ENCODE results near the gene GNRHR.

The GNRHR gene

DNA sequence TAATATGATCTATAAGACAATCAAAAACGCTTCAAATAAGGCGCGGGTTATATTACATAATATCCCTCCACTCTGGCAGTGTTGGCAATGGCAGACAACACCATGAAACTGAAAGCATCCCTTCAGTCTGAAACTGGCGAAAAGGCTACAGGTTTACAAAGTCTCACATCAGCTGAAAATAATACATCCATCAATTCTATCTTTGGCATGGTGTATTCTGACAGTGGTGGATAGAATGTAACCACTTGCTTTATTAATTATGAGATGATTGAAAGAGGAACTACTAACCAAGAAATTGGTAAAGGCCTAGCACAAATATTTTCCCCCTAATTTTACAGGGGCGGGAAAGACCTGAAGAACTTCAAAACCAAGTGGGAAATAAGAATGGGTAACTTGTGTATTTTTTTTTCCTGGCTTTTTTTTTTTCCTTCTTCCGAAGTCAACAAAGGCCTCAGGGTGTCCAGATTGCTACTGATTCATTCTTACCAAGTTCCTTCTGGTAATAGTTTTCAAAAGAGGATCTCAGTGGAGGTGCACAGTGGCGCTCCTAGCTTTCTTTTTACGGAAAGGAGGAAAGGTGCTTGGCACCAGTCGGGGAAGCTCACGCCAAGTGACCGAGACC is 54.0 kb downstream of the GNRHR start:
- DNase-seq (ENCODE audit: low read depth): peak; percentile 36

DNA sequence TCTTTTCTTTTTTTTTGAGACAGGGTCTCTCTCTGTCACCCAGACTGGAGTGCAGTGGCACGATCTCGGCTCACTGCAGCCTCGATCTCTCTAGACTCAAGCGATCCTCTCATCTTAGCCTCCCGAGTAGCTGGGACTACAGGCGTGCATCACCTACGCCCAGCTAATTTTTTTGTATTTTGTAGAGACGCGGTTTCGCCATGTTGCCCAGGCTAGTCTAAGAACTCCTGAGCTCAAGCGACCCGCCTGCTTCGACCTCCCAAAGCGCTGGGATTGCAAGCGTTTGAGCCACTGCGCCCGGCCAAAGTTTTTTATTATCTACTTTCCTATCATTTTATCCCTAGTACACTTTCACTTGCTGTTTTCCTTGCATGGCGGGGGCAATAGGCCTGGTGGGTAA is 54.6 kb downstream of the GNRHR start:
- no peak for DNase-seq (ENCODE audit: low read depth)

DNA sequence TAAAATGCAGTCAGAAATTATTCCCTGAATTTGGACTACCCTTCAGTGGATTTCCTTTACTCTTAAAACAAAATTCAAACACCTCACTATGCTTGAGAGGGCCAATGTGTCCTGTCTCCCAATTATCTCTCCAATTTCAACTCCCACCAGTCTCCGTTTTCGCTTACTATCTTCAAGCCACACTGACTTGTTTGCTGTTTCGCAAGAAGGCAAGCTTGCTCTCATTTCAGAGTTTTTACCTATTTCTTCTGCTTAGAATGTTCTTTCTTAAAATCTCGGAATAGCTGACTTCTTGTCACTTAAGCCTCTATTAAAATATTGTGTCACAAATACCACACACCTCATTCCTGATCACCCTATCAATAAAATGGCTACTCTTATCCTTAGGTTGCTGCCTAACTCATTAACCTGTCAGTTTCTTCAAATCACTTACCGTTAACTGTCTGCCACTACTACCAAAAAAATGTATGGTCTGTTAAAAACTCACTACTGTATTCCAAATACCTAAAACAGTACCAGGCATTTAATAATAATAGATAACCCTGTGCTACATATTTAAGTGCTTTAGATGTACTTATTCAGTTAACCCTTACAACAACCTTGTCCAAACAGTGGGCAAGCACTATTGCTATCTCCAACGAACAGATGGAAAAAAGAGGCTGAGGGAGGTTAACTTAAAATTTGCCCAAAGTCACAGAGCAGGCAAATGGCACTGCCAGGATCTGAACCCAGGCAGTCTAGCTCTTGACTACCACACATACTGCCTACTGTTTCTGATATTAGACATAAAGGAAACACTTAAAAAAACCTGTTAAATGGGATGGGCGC is 56.1 kb downstream of the GNRHR start:
- DNase-seq (ENCODE audit: low read depth): peak; percentile 27

DNA sequence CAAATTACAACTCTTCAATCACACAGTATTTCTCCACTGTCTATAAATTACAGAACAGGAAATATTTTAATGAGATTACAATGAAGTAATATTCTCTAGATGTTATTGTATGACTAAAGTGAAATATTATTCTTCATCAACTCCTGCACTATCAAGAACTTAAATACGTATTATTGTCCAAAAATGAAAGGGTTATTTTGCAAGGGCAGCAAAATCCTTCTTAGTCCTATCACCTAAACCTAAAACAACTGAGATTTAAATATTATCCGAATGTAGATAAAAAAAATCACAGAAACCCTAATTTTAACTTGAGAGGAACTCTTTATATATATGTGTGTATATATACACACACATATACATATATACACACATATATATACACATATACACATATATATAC is 58.1 kb downstream of the GNRHR start:
- no peak for DNase-seq (ENCODE audit: low read depth)

DNA sequence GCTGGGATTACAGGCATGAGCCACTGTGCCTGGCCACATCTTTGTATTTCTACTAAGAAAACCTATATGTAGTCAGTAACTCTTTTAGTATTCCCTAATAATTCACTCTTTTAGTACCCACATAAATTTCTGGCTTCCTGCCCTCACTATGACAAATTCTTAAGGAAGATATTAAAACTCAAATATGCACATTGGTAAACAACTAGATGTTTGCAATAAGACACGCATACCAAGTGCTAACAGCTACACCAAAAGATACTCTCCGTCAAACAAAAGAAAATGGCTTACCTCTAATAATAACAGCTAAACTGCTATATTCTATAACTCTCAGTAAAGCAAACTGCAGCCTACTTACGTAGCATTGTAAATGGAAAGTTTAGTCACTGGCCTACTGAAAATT is 59.5 kb downstream of the GNRHR start:
- DNase-seq (ENCODE audit: low read depth): peak; percentile 57

DNA sequence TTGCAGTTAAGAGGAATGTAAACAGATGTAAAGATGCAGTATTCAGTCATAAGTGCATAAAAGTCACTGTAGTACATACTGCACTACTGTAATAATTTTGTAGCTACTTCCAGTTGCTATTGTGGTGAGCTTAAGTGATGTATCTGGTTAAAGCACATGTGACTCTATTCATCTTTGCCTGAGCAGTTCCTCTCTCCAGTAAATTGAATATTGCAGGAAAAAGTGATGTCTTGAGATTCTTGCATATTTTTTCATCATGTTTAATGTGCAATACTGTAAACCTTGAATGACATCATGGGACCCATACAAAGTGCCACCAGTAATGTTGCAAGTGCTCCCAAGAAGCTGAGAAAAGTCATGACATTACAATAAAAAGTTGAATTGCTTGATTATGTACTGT is 62.9 kb downstream of the GNRHR start:
- no peak for DNase-seq (ENCODE audit: low read depth)

Measured in iris pigment epithelial cell (primary cell).